ENCODE data around the gene SRRM2. TPM values are rescaled to one million over a fixed set of nuclear protein-coding genes. Genes with fewer than 3 reads are reported as not detected.
A peak's percentile ranks its signal among the peaks of the same experiment; 100 is the strongest.

The SRRM2 gene
- total and polyA plus RNA-seq, 2 experiments from 2014 or later, result 42.6 to 202 TPM

GRCh38 chr16:2785101-2785991 lies 32.9 kb downstream of the SRRM2 start:
- no peak overlapping the region for H2AFZ ChIP-seq
- H3K4me3 ChIP-seq, result peak overlapping the region; percentile 24; the same call in 1 of the 2 replicates
- TF ChIP-seq EZH2phosphoT487 (IDR thresholded peaks at IDR 0.05; ENCODE audit: insufficient read depth, low read depth), result no peak
- peak; percentile 66 for TF ChIP-seq EZH2 (IDR thresholded peaks at IDR 0.05; ENCODE audit: insufficient read depth, poor library complexity, severe bottlenecking)
- peak overlapping the region; percentile 28 for H3K4me2 ChIP-seq (ENCODE audit: unreplicated experiment)
- no peak overlapping the region for H3K9ac ChIP-seq
- no peaks in the 10 kb centered on the region for H3K9me2 ChIP-seq (ENCODE audit: insufficient read depth)
- no peak overlapping the region for H3K27ac ChIP-seq
- WGBS, 2 experiments (ENCODE audit: low coverage in 1 of 2, low lambda C conversion rate in 2 of 2, missing lambda C conversion rate in 2 of 2), result 14% methylated on average over 56 to 57 of the region's 79 CpGs
- no peak for DNase-seq
- H3F3A ChIP-seq (ENCODE audit: insufficient read depth), result no peaks in the 10 kb centered on the region
- no peaks in the 10 kb centered on the region for H3K79me2 ChIP-seq (ENCODE audit: insufficient read depth)
- H3K36me3 ChIP-seq (ENCODE audit: low read depth), result no peaks in the 10 kb centered on the region
- no peaks in the 10 kb centered on the region for H3K9me3 ChIP-seq (ENCODE audit: low read depth)
- H3K27me3 ChIP-seq (replicated peaks; ENCODE audit: insufficient read depth), result peaks cover 48% of the 10 kb centered on the region
- no peaks in the 10 kb centered on the region for H4K20me1 ChIP-seq (ENCODE audit: insufficient read depth)
- H3K4me1 ChIP-seq (ENCODE audit: insufficient read depth), result no peaks in the 10 kb centered on the region
- in situ Hi-C loops (cut with MboI), result no loop called here

GRCh38 chr16:2786061-2786825 lies 33.8 kb downstream of the SRRM2 start:
- H3K4me3 ChIP-seq, result no peak overlapping the region
- in situ Hi-C loops (cut with MboI), result no loop called here
- H3K9me3 ChIP-seq (ENCODE audit: low read depth), result no peaks in the 10 kb centered on the region
- peaks cover 56% of the 10 kb centered on the region for H3K27me3 ChIP-seq (replicated peaks; ENCODE audit: insufficient read depth)
- no peak for TF ChIP-seq EZH2 (IDR thresholded peaks at IDR 0.05; ENCODE audit: insufficient read depth, poor library complexity, severe bottlenecking)
- no peak for TF ChIP-seq EZH2phosphoT487 (IDR thresholded peaks at IDR 0.05; ENCODE audit: insufficient read depth, low read depth)
- WGBS, 2 experiments (ENCODE audit: low coverage in 1 of 2, low lambda C conversion rate in 2 of 2, missing lambda C conversion rate in 2 of 2), result 34 to 39% methylated on average over 13 to 15 of the region's 15 CpGs
- no peaks in the 10 kb centered on the region for H3F3A ChIP-seq (ENCODE audit: insufficient read depth)
- no peak overlapping the region for H3K9ac ChIP-seq
- no peaks in the 10 kb centered on the region for H3K79me2 ChIP-seq (ENCODE audit: insufficient read depth)
- no peaks in the 10 kb centered on the region for H3K4me1 ChIP-seq (ENCODE audit: insufficient read depth)
- no peaks in the 10 kb centered on the region for H4K20me1 ChIP-seq (ENCODE audit: insufficient read depth)
- H2AFZ ChIP-seq, result no peak overlapping the region
- no peak for DNase-seq
- no peak overlapping the region for H3K27ac ChIP-seq
- no peak overlapping the region for H3K4me2 ChIP-seq (ENCODE audit: unreplicated experiment)
- no peaks in the 10 kb centered on the region for H3K36me3 ChIP-seq (ENCODE audit: low read depth)
- no peaks in the 10 kb centered on the region for H3K9me2 ChIP-seq (ENCODE audit: insufficient read depth)

DNA sequence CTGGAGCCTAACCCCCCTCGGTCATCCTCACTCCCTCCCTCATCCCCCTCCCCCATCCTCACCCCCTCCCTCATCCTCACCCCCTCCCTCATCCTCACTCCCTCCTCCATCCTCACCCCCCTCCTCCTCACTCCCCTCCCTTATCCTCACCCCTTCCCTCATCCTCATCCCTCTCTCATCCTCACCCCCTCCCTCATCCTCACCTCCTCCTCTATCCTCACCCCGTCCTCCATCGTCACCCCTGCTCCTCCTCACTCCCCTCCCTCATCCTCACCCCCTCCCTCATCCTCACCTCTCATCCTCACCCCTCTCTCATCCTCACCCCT lies 34.4 kb downstream of the SRRM2 start:
- Histone ChIP-seq H3K4me1 (ENCODE audit: insufficient read depth) (no peaks in the 10 kb centered on the region), H3K36me3 (ENCODE audit: low read depth) (no peaks in the 10 kb centered on the region), H2AFZ (no peak overlapping the region), H3K27me3 (replicated peaks; ENCODE audit: insufficient read depth) (peaks cover 61% of the 10 kb centered on the region), H3K27ac (no peak overlapping the region), H3K9me2 (ENCODE audit: insufficient read depth) (no peaks in the 10 kb centered on the region), H3F3A (ENCODE audit: insufficient read depth) (no peaks in the 10 kb centered on the region), H3K4me3 (no peak overlapping the region), H4K20me1 (ENCODE audit: insufficient read depth) (no peaks in the 10 kb centered on the region), H3K79me2 (ENCODE audit: insufficient read depth) (no peaks in the 10 kb centered on the region), H3K9ac (no peak overlapping the region), H3K9me3 (ENCODE audit: low read depth) (no peaks in the 10 kb centered on the region), H3K4me2 (ENCODE audit: unreplicated experiment) (no peak overlapping the region)
- in situ Hi-C loops (cut with MboI), result no loop called here
- 7% methylated on average over 3 of the region's 3 CpGs; no CpG with 5 or more reads in 1 of the 2 experiments for WGBS, 2 experiments (ENCODE audit: low coverage in 1 of 2, low lambda C conversion rate in 2 of 2, missing lambda C conversion rate in 2 of 2)
- TF ChIP-seq EZH2 (IDR thresholded peaks at IDR 0.05; ENCODE audit: insufficient read depth, poor library complexity, severe bottlenecking) (no peak), EZH2phosphoT487 (IDR thresholded peaks at IDR 0.05; ENCODE audit: insufficient read depth, low read depth) (no peak)
- no peak for DNase-seq

GRCh38 chr16:2787406-2787805 lies 35.0 kb downstream of the SRRM2 start, which contains the start of gene PRSS33:
TSS of gene PRSS33 (minus strand) at chr16:2787560. CDS start at chr16:2786547, 1,013 bp downstream.
- Histone ChIP-seq H3K4me2 (ENCODE audit: unreplicated experiment) (no peak within 1 kb of the TSS), H3K79me2 (ENCODE audit: insufficient read depth) (no peaks in the 10 kb centered on the region), H3F3A (ENCODE audit: insufficient read depth) (no peaks in the 10 kb centered on the region), H3K9me2 (ENCODE audit: insufficient read depth) (no peaks in the 10 kb centered on the region), H3K4me3 (no peak within 1 kb of the TSS), H3K27ac (no peak within 1 kb of the TSS), H3K4me1 (ENCODE audit: insufficient read depth) (no peaks in the 10 kb centered on the region), H3K27me3 (replicated peaks; ENCODE audit: insufficient read depth) (peaks cover 68% of the 10 kb centered on the region), H4K20me1 (ENCODE audit: insufficient read depth) (no peaks in the 10 kb centered on the region), H3K9me3 (ENCODE audit: low read depth) (no peaks in the 10 kb centered on the region), H3K9ac (no peak within 1 kb of the TSS), H2AFZ (no peak within 1 kb of the TSS), H3K36me3 (ENCODE audit: low read depth) (no peaks in the 10 kb centered on the region)
- TF ChIP-seq EZH2phosphoT487 (IDR thresholded peaks at IDR 0.05; ENCODE audit: insufficient read depth, low read depth), result no peak
- TF ChIP-seq EZH2 (IDR thresholded peaks at IDR 0.05; ENCODE audit: insufficient read depth, poor library complexity, severe bottlenecking), result no peak
- WGBS, 2 experiments (ENCODE audit: low coverage in 1 of 2, low lambda C conversion rate in 2 of 2, missing lambda C conversion rate in 2 of 2), result 2 to 3% methylated on average over 9 to 10 of the region's 10 CpGs
- in situ Hi-C loops (cut with MboI), result no loop called here
- DNase-seq, result no peak

Measured in GM23248 (cell line).